Ishikawa (cell line): ENCODE results near the gene ZNF865.

Experiments
- CREB1 ChIP-seq: IDR thresholded peaks from 2 replicates; pipeline ENCODE4 v1.6.1; 2012; ENCODE audit warnings: low read depth
- EGR1 ChIP-seq: IDR thresholded peaks from 2 replicates; pipeline ENCODE4 v1.6.1; 2012
- EP300 ChIP-seq: IDR thresholded peaks from 2 replicates; pipeline ENCODE4 v1.6.1; 2012; ENCODE audit warnings: borderline replicate concordance
- TAF1 ChIP-seq: IDR thresholded peaks from 2 replicates; pipeline ENCODE4 v1.6.1; 2012; ENCODE audit warnings: low read depth, mild to moderate bottlenecking
- ZBTB7A ChIP-seq: IDR thresholded peaks from 2 replicates; pipeline ENCODE4 v1.6.1; 2012; ENCODE audit warnings: low read depth
- TF ChIP-seq, protein P1 (sequence below): IDR thresholded peaks from 2 replicates; pipeline ENCODE4 v1.6.1; 2012; ENCODE audit warnings: low read depth, mild to moderate bottlenecking
- TF ChIP-seq, protein P2 (sequence below): IDR thresholded peaks from 2 replicates; pipeline ENCODE4 v1.6.1; 2012

DNA sequence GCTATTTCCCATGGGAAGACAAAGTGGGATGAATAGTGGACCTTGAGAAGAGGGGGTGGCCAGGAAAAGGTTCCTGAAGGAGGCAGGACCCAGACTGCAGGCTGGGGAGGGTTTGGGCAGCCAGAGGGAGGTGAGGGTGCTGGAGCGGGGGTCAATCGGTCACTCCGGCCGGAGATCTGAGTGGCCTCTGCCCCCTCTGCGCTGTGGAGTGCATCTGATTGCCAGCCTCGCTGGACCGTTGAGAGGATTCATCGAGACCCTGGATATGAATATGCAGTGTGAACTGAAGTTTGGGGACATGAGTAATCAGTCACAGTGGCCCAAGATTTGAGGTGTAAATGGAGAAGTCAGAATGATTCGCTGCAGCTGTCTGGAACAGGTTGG, 29.9 kb downstream of the ZNF865 start:
- no peak for TF ChIP-seq EP300
- TF ChIP-seq CREB1, result no peak
- TF ChIP-seq, protein P1, sequence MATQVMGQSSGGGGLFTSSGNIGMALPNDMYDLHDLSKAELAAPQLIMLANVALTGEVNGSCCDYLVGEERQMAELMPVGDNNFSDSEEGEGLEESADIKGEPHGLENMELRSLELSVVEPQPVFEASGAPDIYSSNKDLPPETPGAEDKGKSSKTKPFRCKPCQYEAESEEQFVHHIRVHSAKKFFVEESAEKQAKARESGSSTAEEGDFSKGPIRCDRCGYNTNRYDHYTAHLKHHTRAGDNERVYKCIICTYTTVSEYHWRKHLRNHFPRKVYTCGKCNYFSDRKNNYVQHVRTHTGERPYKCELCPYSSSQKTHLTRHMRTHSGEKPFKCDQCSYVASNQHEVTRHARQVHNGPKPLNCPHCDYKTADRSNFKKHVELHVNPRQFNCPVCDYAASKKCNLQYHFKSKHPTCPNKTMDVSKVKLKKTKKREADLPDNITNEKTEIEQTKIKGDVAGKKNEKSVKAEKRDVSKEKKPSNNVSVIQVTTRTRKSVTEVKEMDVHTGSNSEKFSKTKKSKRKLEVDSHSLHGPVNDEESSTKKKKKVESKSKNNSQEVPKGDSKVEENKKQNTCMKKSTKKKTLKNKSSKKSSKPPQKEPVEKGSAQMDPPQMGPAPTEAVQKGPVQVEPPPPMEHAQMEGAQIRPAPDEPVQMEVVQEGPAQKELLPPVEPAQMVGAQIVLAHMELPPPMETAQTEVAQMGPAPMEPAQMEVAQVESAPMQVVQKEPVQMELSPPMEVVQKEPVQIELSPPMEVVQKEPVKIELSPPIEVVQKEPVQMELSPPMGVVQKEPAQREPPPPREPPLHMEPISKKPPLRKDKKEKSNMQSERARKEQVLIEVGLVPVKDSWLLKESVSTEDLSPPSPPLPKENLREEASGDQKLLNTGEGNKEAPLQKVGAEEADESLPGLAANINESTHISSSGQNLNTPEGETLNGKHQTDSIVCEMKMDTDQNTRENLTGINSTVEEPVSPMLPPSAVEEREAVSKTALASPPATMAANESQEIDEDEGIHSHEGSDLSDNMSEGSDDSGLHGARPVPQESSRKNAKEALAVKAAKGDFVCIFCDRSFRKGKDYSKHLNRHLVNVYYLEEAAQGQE, result no peak
- no peak for TF ChIP-seq ZBTB7A
- no peak for TF ChIP-seq TAF1
- no peak for TF ChIP-seq EGR1
- TF ChIP-seq, protein P2, sequence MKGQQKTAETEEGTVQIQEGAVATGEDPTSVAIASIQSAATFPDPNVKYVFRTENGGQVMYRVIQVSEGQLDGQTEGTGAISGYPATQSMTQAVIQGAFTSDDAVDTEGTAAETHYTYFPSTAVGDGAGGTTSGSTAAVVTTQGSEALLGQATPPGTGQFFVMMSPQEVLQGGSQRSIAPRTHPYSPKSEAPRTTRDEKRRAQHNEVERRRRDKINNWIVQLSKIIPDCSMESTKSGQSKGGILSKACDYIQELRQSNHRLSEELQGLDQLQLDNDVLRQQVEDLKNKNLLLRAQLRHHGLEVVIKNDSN, result no peak
